GM21737 (cell line): ENCODE measurements around the gene SND1.

Experiments
- ATAC-seq: cut with Tn5 transposase; IDR thresholded peaks from one replicate; pipeline ENCODE4 v1.9.1; 2021; ENCODE audit warnings: mild to moderate bottlenecking, moderate library complexity; ENCODE audit not compliant: unreplicated experiment

The SND1 gene

DNA sequence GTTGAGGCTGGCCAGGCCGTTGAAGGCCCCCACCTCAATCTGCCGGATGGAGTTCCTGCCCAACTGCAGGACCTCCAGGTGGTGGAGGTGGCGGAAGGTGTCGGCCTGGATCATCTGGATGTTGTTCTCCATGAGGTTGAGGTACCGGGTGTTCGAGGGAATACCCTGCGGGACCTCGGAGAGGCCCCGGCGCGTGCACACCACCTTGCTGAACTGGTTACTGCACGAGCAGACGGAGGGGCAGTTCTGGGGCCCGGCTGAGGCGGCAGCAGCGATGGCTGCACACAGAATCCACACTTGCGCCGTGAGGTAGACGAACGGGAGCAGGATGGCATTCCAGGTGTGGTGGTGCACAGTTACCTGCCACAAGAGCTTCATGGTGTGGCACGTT is 378.3 kb downstream of the SND1 start:
- no peak for ATAC-seq

DNA sequence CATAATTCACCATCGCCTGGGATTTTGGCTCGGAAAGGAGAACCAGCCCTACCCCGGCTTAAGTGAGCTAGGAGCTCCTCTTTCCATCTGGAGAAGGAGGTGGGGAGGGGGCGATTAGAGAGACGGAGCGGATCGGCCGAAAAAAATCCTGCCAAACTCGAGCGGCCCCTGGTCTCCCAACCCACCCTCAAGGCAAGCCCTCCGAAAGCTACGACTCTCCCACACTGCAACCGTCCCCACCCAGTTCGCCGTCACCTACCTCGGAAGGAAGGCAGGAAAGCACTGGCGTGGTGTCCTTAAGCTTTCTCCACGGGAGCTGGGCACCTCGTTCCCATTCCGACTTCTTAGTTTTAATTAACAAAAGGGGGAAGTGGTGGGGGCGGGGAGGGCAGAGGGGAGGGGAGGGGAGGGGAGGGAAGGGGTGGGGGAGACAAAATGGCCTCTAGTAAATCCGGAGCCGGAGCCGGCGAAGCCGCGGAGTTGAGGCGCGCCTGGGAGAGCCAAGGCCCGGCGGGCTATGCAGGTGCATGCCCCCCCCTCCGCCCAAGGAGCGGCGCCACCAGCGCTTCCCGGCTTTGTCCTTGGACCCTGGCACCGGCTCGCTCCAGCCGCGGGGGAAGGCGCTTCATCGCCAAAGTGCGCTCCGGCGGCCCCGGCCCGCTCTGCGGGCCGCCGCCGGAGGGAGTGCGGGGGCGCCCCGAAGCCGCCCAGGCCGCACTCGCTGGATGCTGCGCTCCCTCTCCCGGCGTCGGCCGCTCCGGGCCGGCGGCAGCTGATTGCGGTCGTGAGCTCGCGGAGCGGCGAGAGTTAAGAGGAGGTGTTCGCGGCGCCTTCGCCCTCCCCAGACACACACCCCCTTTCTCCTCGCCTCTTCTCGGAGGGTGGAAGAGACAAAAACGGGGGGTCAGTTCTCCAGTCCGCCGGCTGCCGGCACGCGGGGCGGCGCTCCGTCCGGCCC is 378.9 kb downstream of the SND1 start, which contains the start of gene LRRC4:
LRRC4 (minus strand) TSS at position 784 of the 958 bp plus-strand sequence. CDS start 797 bp downstream, outside the sequence.
- peak; percentile 47 for ATAC-seq

DNA sequence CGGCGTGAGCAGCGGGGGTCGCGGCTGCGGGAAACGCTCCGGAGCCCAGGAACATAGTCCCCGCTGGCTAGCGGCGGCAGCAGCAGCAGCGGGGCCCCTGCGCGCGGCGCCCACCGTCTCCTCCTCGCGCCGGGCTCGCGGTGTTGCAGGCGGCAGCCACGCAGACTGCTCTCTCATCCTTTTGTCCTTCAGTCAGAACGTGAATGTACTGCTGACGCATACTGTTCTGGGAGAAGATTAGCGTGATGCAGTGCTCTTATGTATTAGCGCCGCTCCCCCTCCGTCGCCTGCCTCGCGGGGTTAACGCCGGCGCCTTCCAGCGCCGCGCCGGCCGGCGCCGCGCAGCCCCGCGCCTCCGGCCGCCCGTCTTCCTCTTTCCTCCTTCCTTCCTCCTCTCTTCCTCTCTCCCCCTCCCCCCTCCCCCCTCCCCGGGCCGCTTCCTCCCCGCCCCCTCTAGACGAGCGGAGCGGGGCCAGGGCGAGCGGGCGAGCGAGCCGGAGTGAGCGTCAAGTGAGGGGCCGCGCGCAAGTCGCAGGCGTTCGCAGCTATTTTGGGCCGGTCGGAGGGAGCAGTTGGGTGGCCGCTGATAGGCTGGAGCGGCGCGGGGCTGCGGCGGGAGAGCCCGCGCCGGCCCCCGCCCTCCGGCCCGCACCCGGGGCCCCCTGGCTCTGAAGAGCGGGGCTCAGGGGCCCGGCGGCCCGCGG is 380.1 kb downstream of the SND1 start:
- peak; percentile 48 for ATAC-seq

DNA sequence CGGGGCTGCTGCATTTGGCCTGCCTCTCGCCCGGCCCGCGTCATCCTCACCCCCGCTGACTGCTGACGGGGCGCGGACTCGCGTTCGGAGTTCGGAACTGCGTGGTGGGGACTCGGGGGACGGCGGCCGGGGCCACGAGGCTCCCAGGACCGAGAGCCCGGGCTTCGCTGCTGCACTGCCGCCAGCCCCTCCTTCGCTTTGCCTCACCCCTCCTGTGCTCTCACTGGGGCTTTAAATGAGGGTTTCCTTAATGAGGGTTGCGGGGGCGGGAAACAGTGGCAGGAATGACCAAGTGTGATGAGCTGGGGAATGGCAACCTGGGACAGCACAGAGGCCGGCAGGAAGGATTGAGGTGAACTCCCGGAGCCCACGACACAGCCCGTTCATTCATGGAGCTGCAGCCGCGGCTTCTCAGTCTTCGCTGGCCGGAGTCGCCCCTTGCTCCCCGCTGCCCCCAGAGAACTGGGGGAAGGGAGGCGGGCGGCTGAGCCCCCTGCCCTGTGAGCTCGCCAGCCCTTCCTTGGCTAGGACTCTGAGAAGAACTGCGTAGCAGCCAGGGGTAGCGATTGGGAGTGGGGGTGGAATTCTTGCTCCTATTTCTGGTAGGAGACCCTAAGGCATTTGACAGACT is 380.7 kb downstream of the SND1 start:
- no peak for ATAC-seq

DNA sequence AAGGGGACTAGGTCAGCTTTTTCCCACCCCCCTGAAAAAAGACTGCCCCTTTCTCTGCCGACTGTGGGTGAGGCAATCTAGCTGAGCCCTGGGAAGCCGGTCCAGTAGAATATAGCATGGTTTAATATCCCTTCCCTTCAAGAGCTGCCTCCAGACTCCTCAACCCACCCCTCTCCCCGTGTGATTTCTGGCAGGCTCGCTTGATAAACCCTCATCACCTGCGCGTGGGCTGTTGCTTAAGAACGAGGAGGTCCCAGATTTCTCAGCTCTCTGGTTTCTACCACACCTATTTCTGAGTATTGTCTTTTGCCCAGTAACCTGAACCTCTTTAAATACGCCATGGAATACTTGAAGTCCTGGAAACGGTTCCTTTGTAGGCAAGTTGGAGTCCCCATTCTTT is 381.3 kb downstream of the SND1 start:
- no peak for ATAC-seq

- no peak for ATAC-seq
Observed at GRCh38 chr7:128034825-128035224, 382.8 kb downstream of the SND1 start.

GRCh38 chr7:128035712-128036111 is 383.7 kb downstream of the SND1 start:
- no peak for ATAC-seq

DNA sequence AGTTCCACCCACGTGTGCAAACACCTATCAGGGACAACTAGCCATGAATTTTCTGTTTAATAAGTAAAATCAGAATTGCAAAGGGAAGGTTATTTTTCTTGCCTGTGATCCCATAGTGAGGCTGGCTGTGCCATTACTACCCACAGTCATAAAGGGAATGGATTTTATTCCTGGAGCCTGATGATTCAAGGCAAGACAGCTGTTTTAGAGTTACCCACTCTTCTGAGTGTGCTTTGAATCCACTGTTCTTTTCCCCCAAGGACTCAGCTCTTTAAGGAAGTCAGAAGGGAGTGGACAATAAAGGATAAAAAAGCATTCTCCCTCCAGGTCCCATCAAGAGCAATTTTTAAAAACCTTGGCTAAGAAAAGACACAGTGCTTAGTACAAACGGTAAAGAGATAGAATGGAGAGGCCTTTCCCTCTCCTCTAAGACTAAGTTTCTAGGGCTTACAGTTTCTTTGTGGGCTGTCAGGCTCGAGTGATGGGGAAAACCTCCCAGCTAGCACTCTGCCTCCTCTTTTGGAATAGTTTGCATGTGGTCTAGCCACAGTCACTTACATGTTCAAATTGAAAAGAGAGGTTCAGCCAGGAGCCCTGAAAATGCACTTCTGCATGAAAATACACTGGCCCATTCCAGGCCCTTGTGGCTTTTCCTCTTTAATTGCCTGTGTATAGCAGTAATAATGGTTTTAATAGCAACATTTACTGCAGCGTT is 384.4 kb downstream of the SND1 start:
- no peak for ATAC-seq

DNA sequence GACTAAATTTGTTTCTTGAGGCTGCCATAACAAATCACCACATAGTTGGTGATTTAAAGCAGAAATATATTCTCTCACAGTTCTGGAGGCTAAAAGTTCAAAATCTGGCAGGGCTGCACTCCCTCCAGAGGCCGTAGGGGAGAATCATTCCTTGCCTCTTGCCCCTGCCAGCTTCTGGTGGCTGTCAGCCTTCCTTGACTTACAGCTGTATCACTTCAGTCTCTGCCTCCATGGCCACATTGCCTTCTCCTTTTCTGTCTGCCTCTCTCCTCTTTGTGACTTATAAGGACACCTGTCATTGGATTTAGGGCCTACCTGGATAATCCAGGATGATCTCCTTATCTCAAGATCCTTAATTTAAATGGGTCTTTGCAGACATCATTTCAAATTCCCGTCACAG is 385.1 kb downstream of the SND1 start:
- ATAC-seq: no peak

DNA sequence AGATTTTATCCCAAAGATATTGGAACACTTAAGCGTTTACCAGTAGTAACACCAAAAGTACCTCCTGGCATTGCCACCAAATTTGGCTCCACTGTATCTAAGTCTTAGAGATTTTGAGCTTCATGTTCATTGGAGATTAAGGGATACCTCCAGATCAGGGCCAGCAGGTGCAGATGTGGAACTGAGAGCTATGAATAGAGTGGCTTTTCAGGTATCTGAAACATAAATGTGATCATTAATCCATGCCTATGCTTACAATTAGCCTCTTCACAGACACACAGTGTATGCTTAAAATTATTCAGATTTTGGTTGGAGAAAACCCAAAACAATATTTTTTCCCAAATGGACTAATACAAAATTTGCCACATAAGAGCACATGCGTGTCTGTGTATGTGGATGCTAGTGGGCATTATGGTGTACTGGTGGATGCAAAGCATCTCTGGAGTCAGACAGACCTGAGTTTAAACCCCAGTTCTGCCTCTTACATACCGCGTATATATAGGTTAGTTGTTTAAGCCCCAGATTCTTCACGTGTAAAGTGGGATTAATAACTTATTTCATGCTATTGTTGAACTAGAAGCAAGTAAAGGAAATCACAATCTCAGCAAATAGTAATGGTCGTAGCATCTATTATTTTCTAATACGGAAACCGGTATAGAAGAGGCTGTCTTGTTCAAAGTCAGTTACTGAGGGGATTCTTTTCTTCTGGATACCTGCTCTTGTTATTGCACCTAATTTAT is 386.1 kb downstream of the SND1 start:
- no peak for ATAC-seq

DNA sequence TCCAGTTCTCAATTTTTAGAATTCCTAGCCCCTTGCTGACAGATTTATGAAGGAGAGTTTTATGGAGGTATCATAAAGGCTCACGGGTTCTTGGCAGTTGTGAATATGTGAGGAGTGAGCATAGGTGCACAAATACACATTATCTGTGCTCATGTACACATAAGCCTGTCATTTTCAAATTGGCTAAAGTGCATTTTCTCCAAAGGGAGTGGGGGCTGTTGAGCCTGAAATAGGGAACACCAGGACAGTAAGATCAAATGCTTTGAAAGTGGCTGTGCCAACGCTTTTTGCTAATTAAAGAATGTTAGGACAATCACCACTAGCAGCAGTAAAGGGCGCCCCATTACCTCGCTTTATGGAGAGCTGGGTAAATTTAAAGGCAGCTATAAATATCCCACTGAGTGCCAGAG is 387.6 kb downstream of the SND1 start:
- ATAC-seq: no peak

- no peak for ATAC-seq
Observed at GRCh38 chr7:128040205-128040604, 388.2 kb downstream of the SND1 start.

GRCh38 chr7:128041203-128041602 is 389.2 kb downstream of the SND1 start:
- ATAC-seq: no peak

GRCh38 chr7:128042012-128042411 is 390.0 kb downstream of the SND1 start:
- no peak for ATAC-seq

- ATAC-seq: no peak
Observed at GRCh38 chr7:128044064-128044463, 392.1 kb downstream of the SND1 start.

DNA sequence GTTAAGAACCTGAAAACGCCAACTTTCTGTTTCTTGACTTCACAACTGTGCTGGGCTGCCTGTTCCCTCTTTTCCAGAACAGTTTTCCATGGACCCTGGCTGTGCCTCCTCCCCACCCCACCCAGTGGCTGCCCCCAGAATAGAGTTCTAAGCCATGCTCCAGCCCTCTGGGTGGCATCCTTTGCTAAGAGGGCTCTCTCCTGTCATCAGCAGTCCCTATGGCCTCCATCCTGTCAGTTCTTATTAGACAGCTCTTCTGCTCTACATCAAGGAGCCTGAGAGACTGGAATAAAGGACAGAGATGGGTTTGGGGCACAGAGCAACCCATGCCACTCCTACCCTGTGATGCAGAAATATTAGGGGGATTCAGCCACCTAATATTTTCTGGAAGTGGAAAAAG is 393.2 kb downstream of the SND1 start:
- ATAC-seq: no peak

GRCh38 chr7:128045766-128046165 is 393.8 kb downstream of the SND1 start:
- no peak for ATAC-seq

DNA sequence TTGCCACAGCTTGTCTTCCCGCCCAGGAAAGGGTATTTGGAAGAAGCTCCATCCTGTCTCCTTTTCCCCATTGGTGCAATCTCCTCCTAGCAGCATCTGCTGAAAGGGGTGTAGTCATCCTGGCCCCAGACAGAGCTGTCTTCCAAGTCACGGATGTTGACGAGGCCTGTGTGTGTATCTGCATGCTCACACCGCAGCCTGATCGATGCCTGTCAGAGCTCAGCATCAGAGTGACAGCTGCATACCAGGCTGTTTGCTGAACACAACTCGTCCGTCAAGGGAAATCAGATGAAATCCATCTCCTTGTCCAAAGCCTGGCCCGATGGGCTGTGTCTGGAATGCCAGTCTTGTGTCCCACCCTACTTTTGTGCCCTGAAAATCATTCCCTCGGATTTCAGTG is 400.4 kb downstream of the SND1 start:
- no peak for ATAC-seq

GRCh38 chr7:128053023-128053422 is 401.0 kb downstream of the SND1 start:
- ATAC-seq: no peak

DNA sequence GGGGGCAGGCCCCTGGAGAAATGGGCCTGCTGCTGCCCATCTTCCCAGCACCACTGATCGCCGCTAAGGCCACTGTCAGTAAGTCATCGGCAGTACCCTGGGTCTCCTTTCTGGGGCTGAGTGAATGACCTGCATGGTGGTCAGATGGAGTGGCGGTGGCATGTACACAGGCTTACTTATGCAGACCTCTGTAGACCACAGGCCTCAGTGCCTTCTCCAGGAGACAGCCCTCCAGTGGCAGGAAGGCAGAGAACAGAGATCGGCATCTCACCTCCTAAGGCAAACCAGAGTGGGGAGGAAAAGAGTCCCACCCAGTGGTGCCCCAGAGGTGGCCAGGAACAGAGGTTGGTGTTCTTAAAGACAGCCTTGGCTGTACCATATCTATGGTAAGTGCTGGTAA is 402.0 kb downstream of the SND1 start:
- no peak for ATAC-seq
